MM.1S (cell line): Measurements from ENCODE around the gene DBF4B.
A peak's percentile ranks its signal among the peaks of the same experiment; 100 is the strongest.

Experiments used
- DNase-seq: peaks from one replicate; pipeline ENCODE4 v3.0.0-alpha.2; 2015
- H2AFZ ChIP-seq: fragments of 300-600 bp; sonication (generic); 2 replicates; pipeline ENCODE4 v1.6.0; 2016; ENCODE audit warnings: antibody characterized with exemption, low read length
- H3F3A ChIP-seq: fragments of 300-600 bp; sonication (generic); 2 replicates; pipeline ENCODE4 v1.6.1; 2016; ENCODE audit warnings: mild to moderate bottlenecking, antibody characterized with exemption, low read length, moderate library complexity, mixed read lengths; ENCODE audit not compliant: insufficient read depth
- H3K27ac ChIP-seq: fragments of 300-600 bp; sonication (generic); 2 replicates; pipeline ENCODE4 v1.5.1; 2016; ENCODE audit warnings: mild to moderate bottlenecking, low read length
- H3K27me3 ChIP-seq: fragments of 300-600 bp; sonication (generic); replicated peaks from 2 replicates; pipeline ENCODE4 v1.6.0; 2016; ENCODE audit warnings: low read length; ENCODE audit not compliant: insufficient read depth
- H3K36me3 ChIP-seq: fragments of 300-600 bp; sonication (generic); replicated peaks from 2 replicates; pipeline ENCODE4 v1.6.1; 2016; ENCODE audit warnings: mild to moderate bottlenecking, low read length, mixed read lengths; ENCODE audit not compliant: insufficient read depth
- H3K4me1 ChIP-seq: fragments of 300-600 bp; sonication (generic); 2 replicates; pipeline ENCODE4 v1.6.1; 2016; ENCODE audit warnings: low read length, mixed read lengths
- H3K4me2 ChIP-seq: fragments of 300-600 bp; sonication (generic); 2 replicates; pipeline ENCODE4 v1.6.0; 2016; ENCODE audit warnings: low read depth, low read length
- H3K4me3 ChIP-seq: fragments of 300-600 bp; sonication (generic); 2 replicates; pipeline ENCODE4 v1.5.1; 2016; ENCODE audit warnings: low read length, mixed read lengths
- H3K79me2 ChIP-seq: fragments of 300-600 bp; sonication (generic); 2 replicates; pipeline ENCODE4 v1.6.1; 2016; ENCODE audit warnings: mixed run types, low read length, mixed read lengths
- H3K9ac ChIP-seq: fragments of 300-600 bp; sonication (generic); 2 replicates; pipeline ENCODE4 v1.6.1; 2016; ENCODE audit warnings: low read length, mixed read lengths
- H3K9me2 ChIP-seq: fragments of 300-600 bp; sonication (generic); replicated peaks from 2 replicates; pipeline ENCODE4 v1.6.1; 2016; ENCODE audit warnings: mild to moderate bottlenecking, low read length, mixed read lengths; ENCODE audit not compliant: insufficient read depth
- H3K9me3 ChIP-seq: fragments of 300-600 bp; sonication (generic); replicated peaks from 2 replicates; pipeline ENCODE4 v1.6.1; 2016; ENCODE audit warnings: mild to moderate bottlenecking, low read length, mixed read lengths; ENCODE audit not compliant: insufficient read depth
- H4K20me1 ChIP-seq: fragments of 300-600 bp; sonication (generic); 2 replicates; pipeline ENCODE4 v1.6.1; 2016; ENCODE audit warnings: mild to moderate bottlenecking, low read length, moderate library complexity, mixed read lengths; ENCODE audit not compliant: insufficient read depth
- CTCF ChIP-seq: fragments of 300-600 bp; sonication (generic); IDR thresholded peaks from 2 replicates; pipeline ENCODE4 v1.5.1; 2016; ENCODE audit warnings: antibody characterized with exemption, low read length, mixed read lengths
- EZH2 ChIP-seq: fragments of 300-600 bp; sonication (generic); optimal IDR thresholded peaks from 2 replicates; pipeline ENCODE3; 2017; ENCODE audit warnings: low read depth, mild to moderate bottlenecking, antibody characterized with exemption, low read length, mixed read lengths
- EZH2phosphoT487 ChIP-seq: fragments of 300-600 bp; sonication (generic); IDR thresholded peaks from 2 replicates; pipeline ENCODE4 v1.6.1; 2018; ENCODE audit warnings: antibody characterized with exemption, low read length

Gene DBF4B

GRCh38 chr17:44734272-44734671, 25.8 kb downstream of the DBF4B start:
- no peak overlapping the region for H3K9ac ChIP-seq
- no peak overlapping the region for H3K4me2 ChIP-seq
- no peaks in the 10 kb centered on the region for H4K20me1 ChIP-seq
- H3F3A ChIP-seq, result no peaks in the 10 kb centered on the region
- H3K27ac ChIP-seq, result no peak overlapping the region
- no peak overlapping the region for H2AFZ ChIP-seq
- TF ChIP-seq CTCF, result no peak
- no peak for TF ChIP-seq EZH2
- no peak for TF ChIP-seq EZH2phosphoT487
- H3K36me3 ChIP-seq, result no peaks in the 10 kb centered on the region
- H3K27me3 ChIP-seq, result no peaks in the 10 kb centered on the region
- DNase-seq, result no peak
- no peak overlapping the region for H3K4me3 ChIP-seq
- 0 out of 2 replicates have a peak, but pooled peaks cover 4% of the 10 kb centered on the region for H3K4me1 ChIP-seq
- H3K9me2 ChIP-seq, result no peaks in the 10 kb centered on the region
- no peaks in the 10 kb centered on the region for H3K79me2 ChIP-seq
- H3K9me3 ChIP-seq, result no peaks in the 10 kb centered on the region

GRCh38 chr17:44736551-44737240, 28.2 kb downstream of the DBF4B start:
- Histone ChIP-seq H3K4me3 (no peak overlapping the region), H3K9me3 (no peaks in the 10 kb centered on the region), H3K9ac (no peak overlapping the region), H3K4me2 (no peak overlapping the region), H3K36me3 (no peaks in the 10 kb centered on the region), H3K4me1 (0 out of 2 replicates have a peak, but pooled peaks cover 4% of the 10 kb centered on the region), H3K79me2 (no peaks in the 10 kb centered on the region), H3K27ac (no peak overlapping the region), H3F3A (no peaks in the 10 kb centered on the region), H4K20me1 (no peaks in the 10 kb centered on the region), H2AFZ (no peak overlapping the region), H3K9me2 (no peaks in the 10 kb centered on the region), H3K27me3 (no peaks in the 10 kb centered on the region)
- TF ChIP-seq CTCF, result no peak
- TF ChIP-seq EZH2, result no peak
- DNase-seq, result no peak

DNA sequence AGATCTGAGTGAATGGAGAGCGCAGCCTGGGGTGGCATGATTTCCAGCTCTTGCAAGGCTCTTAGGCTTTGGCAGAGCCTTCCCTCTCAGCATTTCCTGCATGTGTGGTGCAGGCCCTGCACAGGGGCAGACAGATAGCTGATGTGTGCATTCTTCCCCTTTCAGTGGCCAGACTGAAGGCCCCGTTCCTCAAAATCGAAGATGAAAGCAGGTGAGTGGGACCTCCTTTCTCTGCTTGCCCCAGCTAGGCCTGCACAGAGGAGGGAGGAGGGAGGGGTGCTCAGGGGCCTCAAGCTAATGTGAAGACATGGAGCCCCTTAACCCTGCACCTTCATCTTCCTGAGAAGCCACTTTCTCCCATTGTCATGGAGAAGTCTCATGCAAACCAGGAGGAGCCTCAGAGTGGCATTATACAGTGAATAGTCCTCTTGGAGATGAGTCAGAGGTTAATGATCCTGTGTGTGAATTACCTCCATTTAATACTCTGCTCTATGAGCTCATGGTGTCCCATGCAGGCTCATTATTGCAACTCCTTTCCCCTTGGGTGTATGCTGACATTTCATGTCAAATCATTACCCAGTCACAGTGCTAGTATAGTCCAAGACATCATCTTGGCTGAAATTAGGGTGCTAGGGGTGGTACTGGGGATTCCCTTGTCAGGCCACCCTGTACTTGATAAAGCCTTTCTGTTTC, 29.9 kb downstream of the DBF4B start:
- no peak overlapping the region for H3K9ac ChIP-seq
- no peaks in the 10 kb centered on the region for H3K9me2 ChIP-seq
- H3K79me2 ChIP-seq, result no peaks in the 10 kb centered on the region
- H3K4me2 ChIP-seq, result 0 out of 2 replicates have a peak overlapping the region, but pooled peaks have one; percentile 14
- H3K4me3 ChIP-seq, result no peak overlapping the region
- peak overlapping the region; percentile 1; the same call in 1 of the 2 replicates for H3K27ac ChIP-seq
- no peaks in the 10 kb centered on the region for H3K36me3 ChIP-seq
- H3K4me1 ChIP-seq, result 0 out of 2 replicates have a peak, but pooled peaks cover 4% of the 10 kb centered on the region
- H3K9me3 ChIP-seq, result no peaks in the 10 kb centered on the region
- H3K27me3 ChIP-seq, result no peaks in the 10 kb centered on the region
- DNase-seq, result peak; percentile 35
- TF ChIP-seq CTCF (no peak), EZH2phosphoT487 (no peak), EZH2 (no peak)
- H4K20me1 ChIP-seq, result no peaks in the 10 kb centered on the region
- no peaks in the 10 kb centered on the region for H3F3A ChIP-seq
- no peak overlapping the region for H2AFZ ChIP-seq
